CD14-positive monocyte (primary cell): Measurements from ENCODE around the gene ZNF367. TPM values are rescaled to one million over a fixed set of nuclear protein-coding genes. Genes with fewer than 3 reads are reported as not detected.

ENCODE experiments used
- DNase-seq, 3 donors: peaks; one replicate each; pipeline ENCODE4 v3.0.0-alpha.2; 2011 to 2022
- H2AFZ ChIP-seq: 2 replicates; pipeline ENCODE4 v1.6.0; 2012; ENCODE audit warnings: mild to moderate bottlenecking, low read depth, low read length, inconsistent platforms; ENCODE audit not compliant: insufficient read depth, poor library complexity, severe bottlenecking
- H3K27ac ChIP-seq, 2 donors: 1 replicate in 1 of 2; 2 replicates in 1 of 2; pipeline ENCODE4 v1.5.1; 2012 to 2013; ENCODE audit warnings: low read length in 2 of 2, control low read depth in 1 of 2, inconsistent platforms in 1 of 2, low read depth in 1 of 2, mild to moderate bottlenecking in 1 of 2
- H3K27me3 ChIP-seq, 2 donors: one replicate each; pipeline versions ENCODE4 v1.6.0 to v1.6.1; 2011 to 2013; ENCODE audit warnings: low read length in 2 of 2; ENCODE audit not compliant: control insufficient read depth in 2 of 2, insufficient read depth in 2 of 2
- H3K36me3 ChIP-seq, 2 donors: replicated peaks in 1 of 2; 1 replicate in 1 of 2; 2 replicates in 1 of 2; pipeline versions ENCODE4 v1.5.1 to v1.6.1; 2012 to 2013; ENCODE audit warnings: low read length in 2 of 2, control low read depth in 1 of 2, inconsistent platforms in 1 of 2, mild to moderate bottlenecking in 1 of 2; ENCODE audit not compliant: insufficient read depth in 2 of 2, control insufficient read depth in 1 of 2
- H3K4me1 ChIP-seq, 2 donors: 1 replicate in 1 of 2; 2 replicates in 1 of 2; pipeline versions ENCODE4 v1.5.1 to v1.6.1; 2012 to 2013; ENCODE audit warnings: low read length in 2 of 2, control low read depth in 1 of 2, inconsistent platforms in 1 of 2, mild to moderate bottlenecking in 1 of 2, moderate library complexity in 1 of 2; ENCODE audit not compliant: insufficient read depth in 2 of 2, control insufficient read depth in 1 of 2
- H3K4me2 ChIP-seq: replicated peaks from 2 replicates; pipeline ENCODE3; 2012; ENCODE audit warnings: low read length, moderate library complexity, mild to moderate bottlenecking; ENCODE audit not compliant: poor library complexity, severe bottlenecking; ENCODE audit errors: extremely low read depth
- H3K4me3 ChIP-seq, 3 experiments: fragments of 200-600 bp in 1 of 3; sonication (generic) in 1 of 3; replicated peaks in 1 of 3; 1 replicate in 2 of 3; 2 replicates in 1 of 3; pipeline ENCODE4 v1.5.1; 2011 to 2013; ENCODE audit warnings: low read length in 3 of 3, mild to moderate bottlenecking in 3 of 3, control low read depth in 2 of 3, low read depth in 2 of 3, inconsistent platforms in 1 of 3, moderate library complexity in 1 of 3
- H3K79me2 ChIP-seq: 2 replicates; pipeline ENCODE4 v1.6.0; 2012; ENCODE audit warnings: mild to moderate bottlenecking, control low read depth, inconsistent platforms, low read length, moderate library complexity; ENCODE audit not compliant: insufficient read depth
- H3K9ac ChIP-seq: 2 replicates; pipeline ENCODE4 v1.6.0; 2017; ENCODE audit warnings: low read length, mild to moderate bottlenecking; ENCODE audit not compliant: insufficient read depth, poor library complexity, severe bottlenecking
- H3K9me3 ChIP-seq, 2 donors: replicated peaks in 1 of 2; 1 replicate in 1 of 2; 2 replicates in 1 of 2; pipeline versions ENCODE4 v1.5.1 to v1.6.1; 2012 to 2013; ENCODE audit warnings: low read length in 2 of 2, control low read depth in 1 of 2; ENCODE audit not compliant: control insufficient read depth in 1 of 2, insufficient read depth in 1 of 2
- H4K20me1 ChIP-seq: 2 replicates; pipeline ENCODE4 v1.6.0; 2012; ENCODE audit warnings: mild to moderate bottlenecking, low read length, control low read depth, moderate library complexity; ENCODE audit not compliant: insufficient read depth
- H3K27ac Mint-ChIP-seq, 7 donors: one replicate each; pipeline ENCODE4 v1.8.0; 2020; ENCODE audit warnings: mild to moderate bottlenecking in 7 of 7, mixed read lengths in 7 of 7, moderate library complexity in 6 of 7, inconsistent platforms in 2 of 7
- H3K27me3 Mint-ChIP-seq, 3 donors: one replicate each; pipeline ENCODE4 v1.8.0; 2021 to 2022; ENCODE audit warnings: low read depth in 3 of 3, mild to moderate bottlenecking in 3 of 3, mixed read lengths in 3 of 3, moderate library complexity in 3 of 3, inconsistent platforms in 1 of 3
- H3K36me3 Mint-ChIP-seq, 2 donors: one replicate each; pipeline ENCODE4 v1.8.0; 2020; ENCODE audit warnings: mixed read lengths in 2 of 2, inconsistent platforms in 1 of 2, mild to moderate bottlenecking in 1 of 2
- H3K4me1 Mint-ChIP-seq: one replicate; pipeline ENCODE4 v1.8.0; 2020; ENCODE audit warnings: mild to moderate bottlenecking, mixed read lengths
- H3K4me3 Mint-ChIP-seq, 2 donors: one replicate each; pipeline ENCODE4 v1.8.0; 2020; ENCODE audit warnings: mild to moderate bottlenecking in 2 of 2, mixed read lengths in 2 of 2, moderate library complexity in 1 of 2
- H3K9me3 Mint-ChIP-seq, 7 donors: one replicate each; pipeline ENCODE4 v1.8.0; 2020 to 2022; ENCODE audit warnings: mixed read lengths in 7 of 7, mild to moderate bottlenecking in 6 of 7, moderate library complexity in 6 of 7, inconsistent platforms in 2 of 7
- WGBS: methylation state at CpG from one replicate; pipeline ENCODE4 v1.1.5; 2013; ENCODE audit warnings: missing lambda C conversion rate; ENCODE audit not compliant: insufficient coverage; 5-methylcytosine and 5-hydroxymethylcytosine counted together
- intact Hi-C, 2 donors: fragments of 100-400 bp; cut with micrococcal nuclease; formaldehyde crosslinking; loops; one replicate each; pipeline versions ENCODE4 v1.15.0 to v1.15.1; 2023
- polyA plus RNA-seq, 3 donors: library from polyadenylated mRNA; depleted of rRNA in 1 of 3; unstranded in 2 of 3; stranded (reverse) in 1 of 3; fragments of 300-500 nt in 2 of 3; fragments of >200 nt in 1 of 3; fragmentation: Illumina TruSeq in 2 of 3; gene quantifications; 1 replicate in 2 of 3; 2 replicates in 1 of 3; pipeline ENCODE4 v1.2.3, GENCODE V29; 2012 to 2021
- TF ChIP-seq, protein P1 (sequence below): fragments of 200-600 bp; IDR thresholded peaks from one replicate; pipeline ENCODE4 v1.8.0; 2022; ENCODE audit warnings: antibody characterized with exemption, mild to moderate bottlenecking

Gene ZNF367
- polyA plus RNA-seq, 3 donors: 0.08 to 0.21 TPM; not detected in 1

DNA sequence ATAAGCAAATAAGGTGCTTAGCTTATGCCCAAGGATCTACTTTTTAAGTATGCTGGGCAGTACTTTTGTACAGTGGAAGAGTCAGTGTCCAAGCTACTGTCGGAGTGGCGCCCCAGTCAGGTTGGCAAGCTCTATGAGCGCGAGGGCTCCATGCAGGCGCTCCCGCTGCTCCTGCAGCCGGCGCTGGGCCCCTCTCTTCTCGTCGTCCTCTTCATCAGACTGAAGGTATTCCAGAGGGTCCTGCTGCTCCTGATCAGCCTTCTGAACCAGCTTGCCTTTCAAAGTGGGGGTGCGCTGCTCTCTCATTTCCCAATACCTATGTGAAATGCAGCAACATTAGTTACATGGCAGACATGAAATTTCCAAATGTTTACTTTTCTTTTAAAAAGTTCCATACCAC is 30.0 kb downstream of the ZNF367 start:
- H3K9ac ChIP-seq: no peak overlapping the region
- DNase-seq: no peak
- 98% methylated on average over 10 of the region's 11 CpGs for WGBS
- Mint-ChIP-seq H3K36me3 (peaks cover 13 to 44% of the 10 kb centered on the region in 2 donors), H3K9me3 (no peaks in the 10 kb centered on the region), H3K4me1 (peaks cover 5% of the 10 kb centered on the region), H3K27ac (no peak overlapping the region), H3K27me3 (no peaks in the 10 kb centered on the region), H3K4me3 (no peak overlapping the region)
- intact Hi-C loops: no loop called here
- H3K4me2 ChIP-seq: no peak overlapping the region
- TF ChIP-seq, protein P1, sequence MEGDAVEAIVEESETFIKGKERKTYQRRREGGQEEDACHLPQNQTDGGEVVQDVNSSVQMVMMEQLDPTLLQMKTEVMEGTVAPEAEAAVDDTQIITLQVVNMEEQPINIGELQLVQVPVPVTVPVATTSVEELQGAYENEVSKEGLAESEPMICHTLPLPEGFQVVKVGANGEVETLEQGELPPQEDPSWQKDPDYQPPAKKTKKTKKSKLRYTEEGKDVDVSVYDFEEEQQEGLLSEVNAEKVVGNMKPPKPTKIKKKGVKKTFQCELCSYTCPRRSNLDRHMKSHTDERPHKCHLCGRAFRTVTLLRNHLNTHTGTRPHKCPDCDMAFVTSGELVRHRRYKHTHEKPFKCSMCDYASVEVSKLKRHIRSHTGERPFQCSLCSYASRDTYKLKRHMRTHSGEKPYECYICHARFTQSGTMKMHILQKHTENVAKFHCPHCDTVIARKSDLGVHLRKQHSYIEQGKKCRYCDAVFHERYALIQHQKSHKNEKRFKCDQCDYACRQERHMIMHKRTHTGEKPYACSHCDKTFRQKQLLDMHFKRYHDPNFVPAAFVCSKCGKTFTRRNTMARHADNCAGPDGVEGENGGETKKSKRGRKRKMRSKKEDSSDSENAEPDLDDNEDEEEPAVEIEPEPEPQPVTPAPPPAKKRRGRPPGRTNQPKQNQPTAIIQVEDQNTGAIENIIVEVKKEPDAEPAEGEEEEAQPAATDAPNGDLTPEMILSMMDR: no peak
- H3K4me1 ChIP-seq: peaks cover under 1 to 3% of the 10 kb centered on the region in 2 donors
- H2AFZ ChIP-seq: no peak overlapping the region
- no peaks in the 10 kb centered on the region for H4K20me1 ChIP-seq
- no peaks in the 10 kb centered on the region for H3K27me3 ChIP-seq
- H3K9me3 ChIP-seq: no peaks in the 10 kb centered on the region
- H3K4me3 ChIP-seq: no peak overlapping the region
- no peak overlapping the region for H3K27ac ChIP-seq
- no peaks in the 10 kb centered on the region for H3K79me2 ChIP-seq
- peaks cover 11 to 52% of the 10 kb centered on the region in 2 donors for H3K36me3 ChIP-seq

GRCh38 chr9:96386157-96386556 is 32.0 kb downstream of the ZNF367 start:
- peaks cover 9 to 10% of the 10 kb centered on the region in 2 donors for H3K4me1 ChIP-seq
- no peak overlapping the region for H3K27ac ChIP-seq
- no peak overlapping the region for H3K4me3 ChIP-seq
- Mint-ChIP-seq H3K4me3 (no peak overlapping the region), H3K36me3 (peaks cover 14 to 25% of the 10 kb centered on the region in 2 donors), H3K27me3 (no peaks in the 10 kb centered on the region), H3K9me3 (no peaks in the 10 kb centered on the region), H3K27ac (no peak overlapping the region), H3K4me1 (peaks cover 24% of the 10 kb centered on the region)
- peaks cover 7 to 37% of the 10 kb centered on the region in 2 donors for H3K36me3 ChIP-seq
- H3K9me3 ChIP-seq: no peaks in the 10 kb centered on the region
- no peak overlapping the region for H3K4me2 ChIP-seq
- H3K27me3 ChIP-seq: no peaks in the 10 kb centered on the region
- no peak for DNase-seq
- peaks cover 2% of the 10 kb centered on the region for H4K20me1 ChIP-seq
- intact Hi-C loops: no loop called here
- TF ChIP-seq, protein P1: no peak
- no peak overlapping the region for H2AFZ ChIP-seq
- H3K9ac ChIP-seq: no peak overlapping the region
- H3K79me2 ChIP-seq: no peaks in the 10 kb centered on the region
